ENCODE measurements around the gene TNS3.
"Not testable (repeated sequence)": the region's sequence is repeated elsewhere in the genome, so short reads cannot be mapped to it uniquely, and the experiment has no call there.

TNS3 gene

GRCh38 chr7:47543714-47544113, 38.2 kb downstream of the TNS3 start:
- no peak for DNase-seq
- no peak for TF ChIP-seq CTCF (IDR thresholded peaks at IDR 0.05; ENCODE audit: low read depth, low read length)
- H3K36me3 ChIP-seq = no peaks in the 10 kb centered on the region
- no peaks in the 10 kb centered on the region for H3K27me3 ChIP-seq (ENCODE audit: insufficient read depth, low read depth, severe bottlenecking)
- no peak overlapping the region for H3K27ac ChIP-seq
- no peak overlapping the region for H3K4me3 ChIP-seq (ENCODE audit: low read depth, low read length)
- H3K9me3 ChIP-seq (ENCODE audit: severe bottlenecking) = no peaks in the 10 kb centered on the region

- no peak for TF ChIP-seq CTCF (IDR thresholded peaks at IDR 0.05; ENCODE audit: low read depth, low read length)
- DNase-seq = no peak
- H3K9me3 ChIP-seq (ENCODE audit: severe bottlenecking) = no peaks in the 10 kb centered on the region
- no peaks in the 10 kb centered on the region for H3K27me3 ChIP-seq (ENCODE audit: insufficient read depth, low read depth, severe bottlenecking)
- no peak overlapping the region for H3K27ac ChIP-seq
- H3K36me3 ChIP-seq = no peaks in the 10 kb centered on the region
- no peak overlapping the region for H3K4me3 ChIP-seq (ENCODE audit: low read depth, low read length)
Measured at GRCh38 chr7:47543056-47543455, 38.9 kb downstream of the TNS3 start.

- no peak overlapping the region for H3K27ac ChIP-seq
- no peaks in the 10 kb centered on the region for H3K36me3 ChIP-seq
- no peak for DNase-seq
- TF ChIP-seq CTCF (IDR thresholded peaks at IDR 0.05; ENCODE audit: low read depth, low read length) = no peak
- no peaks in the 10 kb centered on the region for H3K9me3 ChIP-seq (ENCODE audit: severe bottlenecking)
- H3K4me3 ChIP-seq (ENCODE audit: low read depth, low read length) = no peak overlapping the region
- no peaks in the 10 kb centered on the region for H3K27me3 ChIP-seq (ENCODE audit: insufficient read depth, low read depth, severe bottlenecking)
Measured at GRCh38 chr7:47542051-47542450, 39.9 kb downstream of the TNS3 start.

- not testable (repeated sequence) for H3K27ac ChIP-seq; H3K27me3 ChIP-seq (ENCODE audit: insufficient read depth, low read depth, severe bottlenecking); H3K36me3 ChIP-seq
Measured at GRCh38 chr7:47541485-47541884, 40.4 kb downstream of the TNS3 start.

GRCh38 chr7:47540387-47541350, 41.2 kb downstream of the TNS3 start:
- no peak for DNase-seq
- H3K4me3 ChIP-seq (ENCODE audit: low read depth, low read length) = no peak overlapping the region
- H3K27me3 ChIP-seq (ENCODE audit: insufficient read depth, low read depth, severe bottlenecking) = no peaks in the 10 kb centered on the region
- TF ChIP-seq CTCF (IDR thresholded peaks at IDR 0.05; ENCODE audit: low read depth, low read length) = no peak
- no peaks in the 10 kb centered on the region for H3K36me3 ChIP-seq
- no peaks in the 10 kb centered on the region for H3K9me3 ChIP-seq (ENCODE audit: severe bottlenecking)
- no peak overlapping the region for H3K27ac ChIP-seq

More at GRCh38 chr7:47541485-47541884, 40.4 kb downstream of the TNS3 start:
- not testable (repeated sequence) for H3K9me3 ChIP-seq (ENCODE audit: severe bottlenecking); DNase-seq; H3K4me3 ChIP-seq (ENCODE audit: low read depth, low read length)

- no peaks in the 10 kb centered on the region for H3K36me3 ChIP-seq
- TF ChIP-seq CTCF (IDR thresholded peaks at IDR 0.05; ENCODE audit: low read depth, low read length) = no peak
- H3K27ac ChIP-seq = no peak overlapping the region
- no peak overlapping the region for H3K4me3 ChIP-seq (ENCODE audit: low read depth, low read length)
- H3K9me3 ChIP-seq (ENCODE audit: severe bottlenecking) = no peaks in the 10 kb centered on the region
- H3K27me3 ChIP-seq (ENCODE audit: insufficient read depth, low read depth, severe bottlenecking) = no peaks in the 10 kb centered on the region
- no peak for DNase-seq
Measured at GRCh38 chr7:47540053-47540386, 41.9 kb downstream of the TNS3 start.
